ENCODE results near the gene GRM4.

The GRM4 gene

DNA sequence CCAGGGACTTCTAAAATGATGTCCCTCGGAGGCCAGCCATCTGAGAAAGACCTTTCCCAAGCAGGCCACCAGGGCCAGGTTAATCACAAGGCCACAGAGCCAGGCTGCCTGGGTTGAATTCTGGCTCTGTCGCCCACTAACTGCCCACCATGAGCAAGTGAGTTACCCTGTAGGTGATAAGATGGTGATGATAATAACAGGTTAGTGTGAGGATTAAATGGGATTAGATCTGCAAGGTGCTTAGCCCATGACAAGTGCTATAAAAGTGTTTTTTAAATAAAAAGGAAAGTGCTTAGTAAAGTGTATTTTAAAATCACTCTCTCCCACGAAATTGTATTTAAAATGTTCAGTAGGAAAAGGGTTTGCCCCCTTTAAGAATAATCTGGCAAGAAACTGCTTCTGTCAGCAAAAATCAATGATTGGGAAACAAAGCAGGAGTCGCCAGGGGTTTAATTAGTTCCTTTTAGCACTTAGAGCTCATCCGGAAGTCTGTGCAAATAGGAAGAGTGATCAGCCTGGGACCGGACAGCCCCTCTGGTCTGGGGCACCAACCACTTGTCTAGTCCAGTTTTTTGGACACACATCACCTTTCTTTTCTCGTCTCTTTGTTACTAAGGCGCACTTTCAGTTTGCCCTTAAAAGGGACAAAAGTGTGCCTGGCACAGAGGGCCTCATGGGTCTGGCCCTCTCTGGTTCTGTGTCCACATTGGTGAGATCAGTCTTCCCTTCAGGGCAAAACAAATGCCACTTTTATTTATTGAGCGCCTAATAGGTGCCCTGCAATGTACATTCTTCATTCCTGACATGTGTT is 150.4 kb downstream of the GRM4 start:
- no peaks in the 10 kb centered on the region for H3K27me3 ChIP-seq (ENCODE audit: insufficient read depth, low read length, poor library complexity)
- no peak for DNase-seq
- H2AK5ac ChIP-seq (ENCODE audit: low read length): no peak overlapping the region
- H4K8ac ChIP-seq (ENCODE audit: low read depth, low read length): no peak overlapping the region
- H3K56ac ChIP-seq (ENCODE audit: low read length): no peak overlapping the region
- no peaks in the 10 kb centered on the region for H3K36me3 ChIP-seq (ENCODE audit: control insufficient read depth, insufficient read depth, low read length)
- no peak overlapping the region for H3K4me3 ChIP-seq (ENCODE audit: low read length)
- no peak overlapping the region for H3K9ac ChIP-seq (ENCODE audit: low read length)
- no peak overlapping the region for H4K5ac ChIP-seq (ENCODE audit: low read length)
- no peak overlapping the region for H3K23ac ChIP-seq (ENCODE audit: low read length)
- peaks cover 8% of the 10 kb centered on the region for H3K4me1 ChIP-seq (ENCODE audit: control insufficient read depth, low read depth, low read length)
- no peak overlapping the region for H3K18ac ChIP-seq (ENCODE audit: low read length)
- no CpG with 5 or more reads among the region's 9 CpGs for WGBS (ENCODE audit: extremely low coverage, insufficient coverage, low lambda C conversion rate)
- no peaks in the 10 kb centered on the region for H3K79me2 ChIP-seq (ENCODE audit: control insufficient read depth, insufficient read depth, low read length)
- no peak overlapping the region for H2BK120ac ChIP-seq (ENCODE audit: low read depth, low read length)
- H3K79me1 ChIP-seq (ENCODE audit: low read length): no peaks in the 10 kb centered on the region
- H3K4ac ChIP-seq (ENCODE audit: low read depth, low read length): no peak overlapping the region
- H2BK5ac ChIP-seq (ENCODE audit: low read length): no peak overlapping the region
- no peak overlapping the region for H3K4me2 ChIP-seq (ENCODE audit: low read length)
- no peak overlapping the region for H2BK15ac ChIP-seq (replicated peaks; ENCODE audit: low read depth)
- H3K27ac ChIP-seq (ENCODE audit: low read depth, low read length): no peak overlapping the region

DNA sequence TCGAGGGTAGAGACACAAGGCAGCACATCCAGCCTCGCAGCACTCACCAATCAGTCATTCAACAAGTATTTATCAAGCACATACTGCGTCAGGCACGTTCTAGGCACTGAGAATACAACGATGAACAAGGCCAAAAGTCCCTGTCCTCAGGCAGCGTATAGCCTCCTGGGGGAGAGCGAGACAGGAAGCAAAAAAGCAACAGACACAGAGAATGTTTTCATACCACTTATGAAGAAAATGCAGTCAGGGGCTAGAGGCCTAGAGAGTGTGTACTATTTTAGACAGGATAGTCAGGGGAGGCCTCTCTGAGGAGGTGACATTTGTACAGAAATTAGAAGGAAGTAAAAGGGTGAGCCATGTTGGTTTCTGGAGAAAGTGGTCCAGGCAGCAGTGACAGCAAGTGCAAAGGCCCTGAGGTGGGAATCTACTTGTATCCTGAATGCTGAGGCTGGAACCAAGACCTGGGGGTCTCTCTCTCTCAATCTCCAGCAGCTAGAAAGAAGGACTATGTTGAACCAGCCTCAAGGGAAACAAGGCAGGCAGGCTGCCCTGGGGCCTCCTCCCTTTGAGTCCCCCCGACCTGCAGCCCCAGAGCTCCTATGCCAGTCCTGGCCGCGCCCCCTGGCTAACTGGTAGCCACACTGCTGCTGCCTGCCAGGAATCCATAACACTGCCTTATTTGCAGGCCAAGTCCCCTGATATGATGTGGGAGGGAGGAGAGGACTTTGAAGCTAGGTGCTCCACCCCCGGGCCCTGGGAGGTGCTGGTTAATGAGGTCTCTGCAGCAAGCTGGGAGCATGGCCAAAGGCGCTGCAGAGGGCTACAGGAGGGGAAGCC is 151.2 kb downstream of the GRM4 start:
- no peak overlapping the region for H3K18ac ChIP-seq (ENCODE audit: low read length)
- H3K27ac ChIP-seq (ENCODE audit: low read depth, low read length): no peak overlapping the region
- H3K79me2 ChIP-seq (ENCODE audit: control insufficient read depth, insufficient read depth, low read length): no peaks in the 10 kb centered on the region
- no peak overlapping the region for H2BK15ac ChIP-seq (replicated peaks; ENCODE audit: low read depth)
- H2BK120ac ChIP-seq (ENCODE audit: low read depth, low read length): no peak overlapping the region
- H3K56ac ChIP-seq (ENCODE audit: low read length): no peak overlapping the region
- no peak for DNase-seq
- H3K36me3 ChIP-seq (ENCODE audit: control insufficient read depth, insufficient read depth, low read length): no peaks in the 10 kb centered on the region
- WGBS (ENCODE audit: extremely low coverage, insufficient coverage, low lambda C conversion rate): no CpG with 5 or more reads among the region's 12 CpGs
- H3K4me3 ChIP-seq (ENCODE audit: low read length): no peak overlapping the region
- no peaks in the 10 kb centered on the region for H3K27me3 ChIP-seq (ENCODE audit: insufficient read depth, low read length, poor library complexity)
- H3K79me1 ChIP-seq (ENCODE audit: low read length): no peaks in the 10 kb centered on the region
- no peak overlapping the region for H3K4me2 ChIP-seq (ENCODE audit: low read length)
- H3K9ac ChIP-seq (ENCODE audit: low read length): no peak overlapping the region
- no peak overlapping the region for H3K4ac ChIP-seq (ENCODE audit: low read depth, low read length)
- no peak overlapping the region for H3K23ac ChIP-seq (ENCODE audit: low read length)
- no peak overlapping the region for H4K5ac ChIP-seq (ENCODE audit: low read length)
- no peak overlapping the region for H2AK5ac ChIP-seq (ENCODE audit: low read length)
- no peak overlapping the region for H2BK5ac ChIP-seq (ENCODE audit: low read length)
- no peak overlapping the region for H4K8ac ChIP-seq (ENCODE audit: low read depth, low read length)
- peaks cover 8% of the 10 kb centered on the region for H3K4me1 ChIP-seq (ENCODE audit: control insufficient read depth, low read depth, low read length)

DNA sequence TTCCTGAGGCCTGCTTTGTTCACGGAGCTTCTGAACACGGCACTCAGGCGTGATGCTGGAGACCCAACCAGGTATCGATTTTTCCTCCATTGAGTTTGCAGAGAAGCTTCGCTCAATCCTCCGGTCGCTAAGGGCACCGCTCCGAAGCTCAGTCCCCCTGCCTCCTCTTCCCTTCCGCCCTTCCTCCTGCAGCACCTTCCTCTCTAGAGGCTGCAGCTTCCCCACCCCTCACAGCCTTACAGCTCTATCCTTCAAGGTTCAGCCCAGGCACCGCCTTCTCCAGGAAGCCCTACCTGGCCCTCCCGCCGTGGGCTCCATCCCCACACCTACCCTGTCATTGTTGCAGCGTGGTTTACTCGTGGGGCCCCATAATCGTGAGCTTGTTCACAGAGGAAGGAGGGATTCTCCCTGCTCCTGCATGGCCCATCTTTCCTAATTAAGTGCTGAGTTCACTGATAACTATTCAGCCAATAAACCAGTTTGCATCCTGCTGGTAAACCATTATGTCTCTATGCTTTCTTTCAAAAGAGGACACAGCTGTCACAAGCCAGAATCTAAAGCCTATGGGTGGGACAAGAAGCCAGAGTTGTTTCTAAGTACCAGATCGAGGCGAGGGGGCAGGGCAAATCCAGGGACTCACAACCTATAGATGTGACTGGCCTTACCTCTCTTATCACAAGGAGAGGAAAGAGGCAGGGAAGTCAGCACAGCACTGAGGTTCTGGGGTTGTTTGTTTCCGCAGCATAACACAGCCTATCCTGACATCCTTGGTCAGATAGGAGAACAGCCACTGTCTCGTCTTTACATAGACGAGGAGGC is 152.0 kb downstream of the GRM4 start:
- Histone ChIP-seq H3K56ac (ENCODE audit: low read length) (no peak overlapping the region), H3K18ac (ENCODE audit: low read length) (no peak overlapping the region), H3K79me2 (ENCODE audit: control insufficient read depth, insufficient read depth, low read length) (no peaks in the 10 kb centered on the region), H3K36me3 (ENCODE audit: control insufficient read depth, insufficient read depth, low read length) (no peaks in the 10 kb centered on the region), H3K9ac (ENCODE audit: low read length) (no peak overlapping the region), H2BK120ac (ENCODE audit: low read depth, low read length) (no peak overlapping the region), H3K4me3 (ENCODE audit: low read length) (no peak overlapping the region), H3K79me1 (ENCODE audit: low read length) (no peaks in the 10 kb centered on the region), H3K27ac (ENCODE audit: low read depth, low read length) (no peak overlapping the region), H2AK5ac (ENCODE audit: low read length) (no peak overlapping the region), H3K4ac (ENCODE audit: low read depth, low read length) (no peak overlapping the region), H3K4me1 (ENCODE audit: control insufficient read depth, low read depth, low read length) (peaks cover 8% of the 10 kb centered on the region), H3K27me3 (ENCODE audit: insufficient read depth, low read length, poor library complexity) (no peaks in the 10 kb centered on the region), H2BK15ac (replicated peaks; ENCODE audit: low read depth) (no peak overlapping the region), H3K23ac (ENCODE audit: low read length) (no peak overlapping the region), H2BK5ac (ENCODE audit: low read length) (no peak overlapping the region), H4K8ac (ENCODE audit: low read depth, low read length) (no peak overlapping the region), H3K4me2 (ENCODE audit: low read length) (no peak overlapping the region), H4K5ac (ENCODE audit: low read length) (no peak overlapping the region)
- no peak for DNase-seq
- WGBS (ENCODE audit: extremely low coverage, insufficient coverage, low lambda C conversion rate): no CpG with 5 or more reads among the region's 21 CpGs

DNA sequence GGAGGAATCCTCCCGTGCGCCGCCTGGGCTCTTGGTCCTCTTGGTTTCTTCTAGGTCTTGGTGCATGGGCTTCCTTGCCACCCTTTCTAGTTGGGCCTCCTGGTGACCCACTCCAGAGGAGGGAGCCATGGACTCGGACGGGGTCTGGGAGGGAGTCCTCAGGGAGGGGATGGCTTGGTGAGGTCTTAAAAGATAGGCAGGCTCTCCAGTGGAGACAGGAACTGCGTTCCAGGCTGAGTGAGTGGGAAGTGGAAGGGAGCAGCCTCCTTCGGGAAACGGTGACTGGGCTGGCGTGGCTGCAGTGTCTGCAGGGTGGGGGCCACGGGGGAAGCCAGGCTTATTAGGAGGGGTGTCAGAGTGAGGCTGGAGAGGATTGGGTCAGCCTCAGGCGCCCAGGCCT is 152.8 kb downstream of the GRM4 start:
- H3K9ac ChIP-seq (ENCODE audit: low read length): no peak overlapping the region
- H3K27ac ChIP-seq (ENCODE audit: low read depth, low read length): no peak overlapping the region
- WGBS (ENCODE audit: extremely low coverage, insufficient coverage, low lambda C conversion rate): no CpG with 5 or more reads among the region's 11 CpGs
- no peak overlapping the region for H2AK5ac ChIP-seq (ENCODE audit: low read length)
- H2BK120ac ChIP-seq (ENCODE audit: low read depth, low read length): no peak overlapping the region
- no peak overlapping the region for H2BK15ac ChIP-seq (replicated peaks; ENCODE audit: low read depth)
- no peak overlapping the region for H3K23ac ChIP-seq (ENCODE audit: low read length)
- no peak overlapping the region for H3K4me2 ChIP-seq (ENCODE audit: low read length)
- DNase-seq: no peak
- H3K56ac ChIP-seq (ENCODE audit: low read length): no peak overlapping the region
- H3K4me3 ChIP-seq (ENCODE audit: low read length): no peak overlapping the region
- no peak overlapping the region for H3K18ac ChIP-seq (ENCODE audit: low read length)
- no peak overlapping the region for H3K4ac ChIP-seq (ENCODE audit: low read depth, low read length)
- H3K79me2 ChIP-seq (ENCODE audit: control insufficient read depth, insufficient read depth, low read length): no peaks in the 10 kb centered on the region
- H4K8ac ChIP-seq (ENCODE audit: low read depth, low read length): no peak overlapping the region
- no peaks in the 10 kb centered on the region for H3K36me3 ChIP-seq (ENCODE audit: control insufficient read depth, insufficient read depth, low read length)
- H4K5ac ChIP-seq (ENCODE audit: low read length): no peak overlapping the region
- H3K27me3 ChIP-seq (ENCODE audit: insufficient read depth, low read length, poor library complexity): no peaks in the 10 kb centered on the region
- H3K4me1 ChIP-seq (ENCODE audit: control insufficient read depth, low read depth, low read length): peaks cover 8% of the 10 kb centered on the region
- no peaks in the 10 kb centered on the region for H3K79me1 ChIP-seq (ENCODE audit: low read length)
- H2BK5ac ChIP-seq (ENCODE audit: low read length): no peak overlapping the region

DNA sequence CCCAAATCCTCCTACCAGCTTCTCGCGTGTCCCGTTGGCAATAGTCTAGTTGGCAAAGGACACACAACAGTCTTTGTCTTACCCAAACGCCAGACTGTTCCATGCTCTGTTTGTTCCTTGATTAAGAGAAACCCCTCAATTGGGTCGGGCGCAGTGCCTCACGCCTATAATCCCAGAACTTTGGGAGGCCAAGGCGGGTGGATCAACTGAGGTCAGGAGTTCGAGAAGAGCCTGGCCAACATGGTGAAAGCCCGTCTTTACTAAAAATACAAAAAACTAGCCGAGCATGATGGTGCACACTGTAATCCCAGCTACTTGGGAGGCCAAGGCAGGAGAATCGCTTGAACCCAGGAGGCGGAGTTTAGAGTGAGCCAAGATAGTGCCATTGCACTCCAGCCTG is 153.7 kb downstream of the GRM4 start:
- no peak overlapping the region for H2BK15ac ChIP-seq (replicated peaks; ENCODE audit: low read depth)
- no peaks in the 10 kb centered on the region for H3K79me1 ChIP-seq (ENCODE audit: low read length)
- no peak overlapping the region for H3K23ac ChIP-seq (ENCODE audit: low read length)
- no peak overlapping the region for H3K4me3 ChIP-seq (ENCODE audit: low read length)
- no peak overlapping the region for H3K4me2 ChIP-seq (ENCODE audit: low read length)
- H3K56ac ChIP-seq (ENCODE audit: low read length): no peak overlapping the region
- no peak overlapping the region for H2BK120ac ChIP-seq (ENCODE audit: low read depth, low read length)
- H3K27me3 ChIP-seq (ENCODE audit: insufficient read depth, low read length, poor library complexity): no peaks in the 10 kb centered on the region
- H3K79me2 ChIP-seq (ENCODE audit: control insufficient read depth, insufficient read depth, low read length): no peaks in the 10 kb centered on the region
- no CpG with 5 or more reads among the region's 13 CpGs for WGBS (ENCODE audit: extremely low coverage, insufficient coverage, low lambda C conversion rate)
- H3K18ac ChIP-seq (ENCODE audit: low read length): no peak overlapping the region
- H2BK5ac ChIP-seq (ENCODE audit: low read length): no peak overlapping the region
- no peak overlapping the region for H2AK5ac ChIP-seq (ENCODE audit: low read length)
- DNase-seq: no peak
- no peak overlapping the region for H3K4ac ChIP-seq (ENCODE audit: low read depth, low read length)
- H3K36me3 ChIP-seq (ENCODE audit: control insufficient read depth, insufficient read depth, low read length): no peaks in the 10 kb centered on the region
- no peak overlapping the region for H4K5ac ChIP-seq (ENCODE audit: low read length)
- no peak overlapping the region for H3K9ac ChIP-seq (ENCODE audit: low read length)
- H4K8ac ChIP-seq (ENCODE audit: low read depth, low read length): no peak overlapping the region
- H3K27ac ChIP-seq (ENCODE audit: low read depth, low read length): no peak overlapping the region
- H3K4me1 ChIP-seq (ENCODE audit: control insufficient read depth, low read depth, low read length): peaks cover 8% of the 10 kb centered on the region
